Endothelial cell of umbilical vein (primary cell): ENCODE data around the gene FAM53B. TPM values are rescaled to one million over a fixed set of nuclear protein-coding genes. Genes with fewer than 3 reads are reported as not detected.

Experiments
- BruUV-seq: library from RNA; stranded (reverse); fragments of 400-500 nt; replicated peaks from 2 replicates; lab custom pipeline; 2021; lab: Mats Ljungman, UMichigan
- CTCF ChIA-PET: fragments of 300-600, 350-600 bp; sonication (Branson Sonifier 250); formaldehyde crosslinking; loops from one replicate; lab custom pipeline; 2021; ENCODE audit warnings: antibody characterized with exemption, inconsistent platforms; lab: Charles Lee
- POLR2A ChIA-PET: fragments of 300-600, 350-600 bp; sonication (Branson Sonifier 250); formaldehyde crosslinking; loops from one replicate; lab custom pipeline; 2021; ENCODE audit warnings: antibody characterized with exemption, inconsistent platforms; lab: Charles Lee
- DNase-seq: peaks from one replicate; pipeline ENCODE4 v3.0.0-alpha.2; 2011; ENCODE audit warnings: low read depth, low spot score
- FAIRE-seq: peaks from 2 replicates; lab custom pipeline; 2011; peaks lifted over from hg19 to GRCh38; lab: Jason Lieb, UNC
- H2AFZ ChIP-seq: 2 replicates; pipeline ENCODE4 v1.6.0; 2012; ENCODE audit warnings: low read depth, low read length, control low read depth, inconsistent platforms
- H3K27ac ChIP-seq: 2 replicates; pipeline ENCODE4 v1.5.1; 2011; ENCODE audit warnings: low read depth, mild to moderate bottlenecking, control low read depth, low read length, moderate library complexity; ENCODE audit not compliant: insufficient read depth
- H3K27me3 ChIP-seq, 2 experiments: 2 replicates each; pipeline versions ENCODE4 v1.6.0 to v1.6.1; 2011; ENCODE audit warnings: low read length in 2 of 2, mixed read lengths in 1 of 2; ENCODE audit not compliant: control insufficient read depth in 2 of 2, insufficient read depth in 2 of 2
- H3K36me3 ChIP-seq, 2 experiments: 2 replicates in 1 of 2; 3 replicates in 1 of 2; pipeline ENCODE4 v1.5.1; 2011; ENCODE audit warnings: low read length in 2 of 2, mild to moderate bottlenecking in 1 of 2, moderate library complexity in 1 of 2; ENCODE audit not compliant: control insufficient read depth in 2 of 2, insufficient read depth in 2 of 2; ENCODE audit errors: extremely low read depth in 1 of 2
- H3K4me1 ChIP-seq: 3 replicates; pipeline ENCODE4 v1.5.1; 2011; ENCODE audit warnings: mild to moderate bottlenecking, low read length; ENCODE audit not compliant: control insufficient read depth, insufficient read depth; ENCODE audit errors: extremely low read depth
- H3K4me2 ChIP-seq: 2 replicates; pipeline ENCODE4 v1.6.1; 2011; ENCODE audit warnings: low read length, control low read depth, mixed read lengths; ENCODE audit not compliant: insufficient read depth
- H3K4me3 ChIP-seq, 3 experiments: fragments of 200-600 bp in 1 of 3; sonication (generic), shearing (Covaris generic) in 1 of 3; replicated peaks in 1 of 3; 2 replicates each; pipeline ENCODE4 v1.5.1; 2011 to 2016; ENCODE audit warnings: control low read depth in 3 of 3, low read length in 3 of 3, mild to moderate bottlenecking in 2 of 3, inconsistent platforms in 1 of 3, low read depth in 1 of 3, moderate library complexity in 1 of 3; ENCODE audit not compliant: insufficient read depth in 1 of 3
- H3K79me2 ChIP-seq: 2 replicates; pipeline ENCODE4 v1.6.0; 2012; ENCODE audit warnings: low read length, inconsistent platforms; ENCODE audit not compliant: control insufficient read depth, insufficient read depth
- H3K9ac ChIP-seq: replicated peaks from 2 replicates; pipeline ENCODE3; 2011; ENCODE audit warnings: low read length, control low read depth; ENCODE audit not compliant: insufficient read depth; ENCODE audit errors: extremely low read depth
- H3K9me1 ChIP-seq: replicated peaks from 3 replicates; pipeline ENCODE4 v1.6.0; 2011; ENCODE audit warnings: mild to moderate bottlenecking, low read length; ENCODE audit not compliant: control insufficient read depth, insufficient read depth; ENCODE audit errors: extremely low read depth
- H3K9me3 ChIP-seq: replicated peaks from 2 replicates; pipeline ENCODE4 v1.5.1; 2012; ENCODE audit warnings: low read length, inconsistent platforms; ENCODE audit not compliant: control insufficient read depth, insufficient read depth
- H4K20me1 ChIP-seq: replicated peaks from 2 replicates; pipeline ENCODE3; 2011; ENCODE audit warnings: mild to moderate bottlenecking, low read length; ENCODE audit not compliant: control insufficient read depth, insufficient read depth; ENCODE audit errors: extremely low read depth
- EZH2 ChIP-seq: IDR thresholded peaks from 2 replicates; pipeline ENCODE4 v1.6.1; 2012; ENCODE audit warnings: borderline replicate concordance, low read depth, mild to moderate bottlenecking, moderate library complexity, low read length, inconsistent platforms; ENCODE audit not compliant: severe bottlenecking
- FOS ChIP-seq: IDR thresholded peaks from 2 replicates; pipeline ENCODE4 v1.6.1; 2011; ENCODE audit warnings: mild to moderate bottlenecking, low read length, moderate library complexity, borderline replicate concordance; ENCODE audit not compliant: insufficient read depth
- GATA2 ChIP-seq: IDR thresholded peaks from 2 replicates; pipeline ENCODE4 v1.7.0; 2011; ENCODE audit warnings: low read depth, mild to moderate bottlenecking, moderate library complexity, mixed read lengths, low read length; ENCODE audit not compliant: insufficient read length, insufficient read depth
- JUN ChIP-seq: IDR thresholded peaks from 2 replicates; pipeline ENCODE4 v1.6.1; 2011; ENCODE audit warnings: borderline replicate concordance, low read depth; ENCODE audit not compliant: insufficient read length, insufficient read depth
- MYC ChIP-seq: IDR thresholded peaks from one replicate; pipeline ENCODE4 v1.6.1; 2011; ENCODE audit warnings: mild to moderate bottlenecking, low read depth, low read length
- POLR2A ChIP-seq: IDR thresholded peaks from 2 replicates; pipeline ENCODE4 v1.6.1; 2012; ENCODE audit warnings: low read depth, mild to moderate bottlenecking, control low read depth, low read length
- POLR2AphosphoS5 ChIP-seq: IDR thresholded peaks from 2 replicates; pipeline ENCODE4 v1.6.1; 2012; ENCODE audit warnings: low read depth, mild to moderate bottlenecking, control low read depth, low read length, moderate library complexity; ENCODE audit not compliant: insufficient read depth
- dilution Hi-C: fragments of 300-500 bp; cut with MboI; formaldehyde crosslinking; loops from one replicate; pipeline ENCODE4 v1.15.0; 2019; ENCODE audit warnings: low sequenced_read_pairs; ENCODE audit not compliant: extremely low pct_ligation_motif_present
- intact Hi-C: fragments of 100-400 bp; cut with micrococcal nuclease; formaldehyde crosslinking; loops from one replicate; pipeline ENCODE4 v1.10.0; 2022
- polyA plus RNA-seq, 4 experiments: library from polyadenylated mRNA; depleted of rRNA in 3 of 4; stranded (reverse) in 3 of 4; unstranded in 1 of 4; fragments of >200 nt; gene quantifications; 2 replicates each; pipeline versions ENCODE4 v1.2.1 to v1.2.3, GENCODE V29; 2011 to 2012; ENCODE audit warnings: missing spikeins in 1 of 4
- total RNA-seq: library from RNA; stranded (reverse); gene quantifications from 2 replicates; pipeline ENCODE4 v1.2.3, GENCODE V29; 2021
- TF ChIP-seq, protein P1 (sequence below): IDR thresholded peaks from 2 replicates; pipeline ENCODE4 v1.6.1; 2011; ENCODE audit not compliant: insufficient read depth, insufficient read length
- TF ChIP-seq, protein P2 (sequence below), 2 donors: IDR thresholded peaks; 1 replicate in 1 of 2; 2 replicates in 1 of 2; pipeline ENCODE4 v1.5.1; 2011; ENCODE audit warnings: low read length in 2 of 2, mild to moderate bottlenecking in 2 of 2, moderate library complexity in 2 of 2, control low read depth in 1 of 2, inconsistent platforms in 1 of 2, low read depth in 1 of 2; ENCODE audit not compliant: insufficient read depth in 1 of 2; ENCODE audit errors: extremely low read depth in 1 of 2

Gene FAM53B
- total and polyA plus RNA-seq, 2 donors (not counting 3 experiments of a cell fraction or from before 2014, with no cell fraction given): 8.5 to 21.1 TPM

- Histone ChIP-seq H3K9me1 (no peaks in the 10 kb centered on the region), H3K4me1 (no peaks in the 10 kb centered on the region), H3K4me3 (no peak overlapping the region), H3K9me3 (no peaks in the 10 kb centered on the region), H3K27ac (no peak overlapping the region), H2AFZ (no peak overlapping the region), H3K4me2 (no peak overlapping the region), H3K79me2 (no peaks in the 10 kb centered on the region), H3K36me3 (no peaks in the 10 kb centered on the region), H3K9ac (no peak overlapping the region), H4K20me1 (no peaks in the 10 kb centered on the region), H3K27me3 (no peaks in the 10 kb centered on the region)
- dilution Hi-C loops: no loop called here
- CTCF ChIA-PET: interaction anchor here (1.1 to 1.4 kb wide), 2 partner anchors 136 to 140 kb away, joined by 4 to 5 read pairs; no protein-coding TSS in a partner anchor
- intact Hi-C loops: loop anchor here (10.0 kb wide), 1 partner anchor 1601 kb away; the partner anchor contains the start of genes ACADSB and IKZF5
- no peak for FAIRE-seq
- DNase-seq: no peak
- TF ChIP-seq MYC: no peak
- no peak for TF ChIP-seq POLR2A
- TF ChIP-seq, protein P1, sequence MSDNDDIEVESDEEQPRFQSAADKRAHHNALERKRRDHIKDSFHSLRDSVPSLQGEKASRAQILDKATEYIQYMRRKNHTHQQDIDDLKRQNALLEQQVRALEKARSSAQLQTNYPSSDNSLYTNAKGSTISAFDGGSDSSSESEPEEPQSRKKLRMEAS: no peak
- no peak for TF ChIP-seq FOS
- TF ChIP-seq POLR2AphosphoS5: no peak
- no peak for TF ChIP-seq EZH2
- no peak for TF ChIP-seq GATA2
- no peak for TF ChIP-seq JUN
- TF ChIP-seq, protein P2, sequence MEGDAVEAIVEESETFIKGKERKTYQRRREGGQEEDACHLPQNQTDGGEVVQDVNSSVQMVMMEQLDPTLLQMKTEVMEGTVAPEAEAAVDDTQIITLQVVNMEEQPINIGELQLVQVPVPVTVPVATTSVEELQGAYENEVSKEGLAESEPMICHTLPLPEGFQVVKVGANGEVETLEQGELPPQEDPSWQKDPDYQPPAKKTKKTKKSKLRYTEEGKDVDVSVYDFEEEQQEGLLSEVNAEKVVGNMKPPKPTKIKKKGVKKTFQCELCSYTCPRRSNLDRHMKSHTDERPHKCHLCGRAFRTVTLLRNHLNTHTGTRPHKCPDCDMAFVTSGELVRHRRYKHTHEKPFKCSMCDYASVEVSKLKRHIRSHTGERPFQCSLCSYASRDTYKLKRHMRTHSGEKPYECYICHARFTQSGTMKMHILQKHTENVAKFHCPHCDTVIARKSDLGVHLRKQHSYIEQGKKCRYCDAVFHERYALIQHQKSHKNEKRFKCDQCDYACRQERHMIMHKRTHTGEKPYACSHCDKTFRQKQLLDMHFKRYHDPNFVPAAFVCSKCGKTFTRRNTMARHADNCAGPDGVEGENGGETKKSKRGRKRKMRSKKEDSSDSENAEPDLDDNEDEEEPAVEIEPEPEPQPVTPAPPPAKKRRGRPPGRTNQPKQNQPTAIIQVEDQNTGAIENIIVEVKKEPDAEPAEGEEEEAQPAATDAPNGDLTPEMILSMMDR (IDR thresholded peaks at IDR 0.05; ENCODE audit: extremely low read depth in 1 of 2, insufficient read depth in 1 of 2, low read depth in 1 of 2, low read length in 2 of 2): no peak
- POLR2A ChIA-PET: no interaction called here
- BruUV-seq: no TSS peak
These were observed 138.7 kb downstream of the FAM53B start for GRCh38 chr10:124605481-124605855.
